Activated T-cell treated with anti-CD3 and anti-CD28 coated beads, Interleukin-2, amount 50 U/mL, for 48 hours (primary cell): ENCODE data around the gene TRIM9.
A peak's percentile ranks its signal among the peaks of the same experiment; 100 is the strongest.

Experiments
- DNase-seq, 2 experiments: peaks; one replicate each; pipeline ENCODE4 v3.0.0-alpha.2; 2020

TRIM9 gene

GRCh38 chr14:51094901-51095853, at the start of gene TRIM9:
Gene TRIM9, minus strand, starts transcription at chr14:51095105. Its CDS starts 166 bp downstream, at chr14:51094939.
- DNase-seq = peak; percentile 95 to 96

- DNase-seq = no peak
Measured at GRCh38 chr14:51140856-51141255, 46.0 kb upstream of the TRIM9 start.

- DNase-seq = no peak
Measured at GRCh38 chr14:51140338-51140737, 45.4 kb upstream of the TRIM9 start.

DNA sequence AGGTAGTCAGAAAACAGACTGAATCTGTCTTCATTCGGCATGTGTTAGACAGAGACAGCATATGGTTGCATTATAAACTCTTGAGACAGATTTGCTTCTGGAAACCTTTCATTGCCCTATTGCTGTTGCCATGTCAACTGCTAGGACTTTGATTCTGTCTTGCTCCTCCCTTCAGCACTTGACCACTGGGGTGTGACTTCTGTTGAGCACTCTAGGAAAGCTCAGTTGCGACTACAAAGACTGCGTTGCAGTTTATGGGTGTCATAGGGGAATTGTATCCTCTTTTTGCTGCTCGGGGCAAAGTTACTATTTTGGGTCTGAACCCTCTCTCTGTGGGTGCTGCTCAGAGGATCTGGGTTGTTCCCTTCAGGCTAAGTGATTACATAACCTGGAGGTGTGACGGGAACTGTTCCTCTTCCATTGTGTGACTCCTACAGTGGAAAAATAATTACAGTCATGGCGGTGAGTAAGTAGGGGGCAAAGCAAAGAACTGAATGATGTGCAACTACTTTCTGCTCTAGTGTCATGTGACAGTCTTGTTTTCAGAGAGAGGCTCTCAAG, 44.3 kb upstream of the TRIM9 start:
- no peak for DNase-seq

DNA sequence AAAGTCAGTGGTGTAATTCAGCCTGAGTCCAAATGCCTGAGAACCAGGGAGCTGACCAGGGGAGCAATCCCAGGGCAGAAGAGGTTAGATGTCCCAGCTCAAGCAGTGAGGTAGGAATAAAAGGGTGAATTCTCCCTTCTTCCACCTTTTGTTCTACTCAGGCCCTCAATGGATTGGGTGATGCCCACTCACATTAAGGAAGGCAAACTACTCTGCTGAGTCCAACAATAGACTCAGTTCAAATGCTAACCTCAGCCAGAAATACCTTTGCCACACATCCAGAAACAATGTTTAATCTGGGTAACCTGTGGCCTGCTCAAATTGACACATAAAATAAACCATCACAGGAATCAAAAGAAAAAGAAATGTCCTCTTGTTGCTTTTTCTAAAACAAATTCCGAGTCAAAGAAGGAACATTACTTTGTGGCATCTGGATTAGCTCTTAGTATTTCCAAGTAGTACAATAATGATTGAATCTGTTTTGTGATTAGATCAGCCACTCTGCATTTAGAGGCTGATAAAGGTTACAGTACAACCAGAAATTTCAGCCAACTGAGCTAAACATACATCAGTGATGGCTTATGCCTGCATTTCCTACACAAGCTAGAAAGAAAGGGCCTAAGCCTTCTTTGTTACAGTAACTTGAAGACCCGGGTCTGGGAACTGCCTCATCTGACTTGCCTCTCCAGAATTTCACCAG, 43.6 kb upstream of the TRIM9 start:
- DNase-seq = no peak

- DNase-seq = no peak
Measured at GRCh38 chr14:51131516-51131915, 36.6 kb upstream of the TRIM9 start.

GRCh38 chr14:51129130-51129529, 34.2 kb upstream of the TRIM9 start:
- DNase-seq = no peak

- DNase-seq = no peak
Measured at GRCh38 chr14:51124029-51124428, 29.1 kb upstream of the TRIM9 start.

- DNase-seq = no peak
Measured at GRCh38 chr14:51121096-51121495, 26.2 kb upstream of the TRIM9 start.

DNA sequence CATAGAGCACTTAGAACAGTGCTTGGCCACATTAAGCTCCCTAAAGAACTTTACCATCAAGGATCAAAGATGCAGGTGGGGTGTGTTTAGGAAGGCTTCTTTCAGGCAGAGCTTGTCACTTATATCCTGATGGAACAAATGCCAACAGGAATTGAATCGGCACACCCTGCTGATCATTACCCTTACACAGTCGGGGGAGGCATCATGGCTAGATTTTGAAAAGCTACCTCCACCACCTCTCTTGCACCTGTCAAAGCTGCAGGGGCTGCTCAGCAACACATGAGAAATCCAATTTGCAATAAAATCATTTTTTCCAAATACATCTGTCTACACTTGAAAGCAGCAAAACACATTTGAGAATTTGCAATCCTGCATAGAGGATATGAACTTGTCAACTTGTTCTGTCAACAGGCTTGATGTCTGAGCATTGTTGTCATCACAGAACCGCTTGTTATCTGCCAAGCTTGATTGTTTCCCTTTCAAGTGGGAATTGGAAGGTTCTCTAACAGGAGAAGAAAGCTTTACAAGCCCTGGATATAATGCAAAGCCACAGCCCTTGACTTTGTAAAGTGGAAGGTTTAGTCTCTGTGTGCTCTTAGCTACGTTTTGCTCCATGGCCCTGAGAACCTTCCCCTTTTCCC, 24.6 kb upstream of the TRIM9 start:
- DNase-seq = no peak

DNA sequence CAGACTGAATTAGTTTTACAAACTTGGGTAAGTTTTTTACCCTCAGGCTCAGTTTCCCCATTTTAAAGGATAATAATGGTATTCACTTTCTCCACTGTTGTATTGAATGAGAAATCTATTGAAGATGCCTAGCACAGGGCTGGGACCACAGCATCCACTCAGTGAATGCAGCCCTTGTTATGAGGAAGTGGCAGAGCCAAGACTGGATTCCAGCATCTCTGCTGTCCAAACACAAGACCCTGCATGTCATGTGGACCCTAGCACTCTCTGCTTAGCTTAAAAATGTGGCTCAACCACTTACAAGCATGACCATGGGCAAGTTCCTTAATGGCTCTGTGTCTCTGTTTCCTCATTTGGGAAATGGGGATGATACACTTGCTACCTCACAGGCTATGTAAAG, 24.1 kb upstream of the TRIM9 start:
- no peak for DNase-seq

DNA sequence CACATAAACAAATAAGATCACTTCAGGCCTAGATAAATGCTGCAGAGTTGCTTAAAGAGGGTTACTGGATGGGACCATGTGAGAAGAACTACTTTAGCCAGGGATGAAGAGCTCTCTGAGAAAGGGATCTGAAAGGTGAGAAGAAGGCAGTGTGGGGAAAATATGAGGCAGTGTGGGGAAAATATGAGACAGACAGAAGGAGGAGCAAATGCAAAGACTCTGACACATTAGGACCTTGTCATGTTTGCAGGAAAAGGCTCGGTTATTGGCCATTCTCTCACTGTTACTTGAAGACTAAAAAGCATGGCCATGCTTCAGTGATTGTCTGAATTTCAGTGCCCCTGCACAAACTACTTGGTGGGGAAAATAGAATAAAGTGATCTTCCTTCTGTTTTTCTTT, 22.7 kb upstream of the TRIM9 start:
- no peak for DNase-seq

- DNase-seq = no peak
Measured at GRCh38 chr14:51116682-51117081, 21.8 kb upstream of the TRIM9 start.

DNA sequence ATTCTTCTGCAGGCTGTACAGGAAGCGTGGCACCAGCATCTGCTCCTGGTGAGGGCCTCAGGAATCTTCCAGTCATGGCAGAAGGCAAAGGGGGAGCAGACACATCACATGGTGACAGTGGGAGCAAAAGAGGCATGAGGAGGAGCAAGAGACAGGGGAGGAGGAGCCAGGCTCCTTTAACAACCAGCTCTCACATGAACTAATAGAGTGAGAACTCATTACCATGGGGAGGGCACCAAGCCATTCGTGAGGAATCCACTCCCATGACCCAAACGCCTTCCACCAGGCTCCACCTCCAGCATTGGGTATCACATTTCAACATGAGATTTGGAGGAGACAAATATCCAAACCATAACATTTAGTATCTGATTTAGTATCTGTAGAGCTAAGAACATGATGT, 14.7 kb upstream of the TRIM9 start:
- DNase-seq = no peak

GRCh38 chr14:51107801-51108200, 12.9 kb upstream of the TRIM9 start:
- no peak for DNase-seq

GRCh38 chr14:51104467-51104866, 9.6 kb upstream of the TRIM9 start:
- no peak for DNase-seq

DNA sequence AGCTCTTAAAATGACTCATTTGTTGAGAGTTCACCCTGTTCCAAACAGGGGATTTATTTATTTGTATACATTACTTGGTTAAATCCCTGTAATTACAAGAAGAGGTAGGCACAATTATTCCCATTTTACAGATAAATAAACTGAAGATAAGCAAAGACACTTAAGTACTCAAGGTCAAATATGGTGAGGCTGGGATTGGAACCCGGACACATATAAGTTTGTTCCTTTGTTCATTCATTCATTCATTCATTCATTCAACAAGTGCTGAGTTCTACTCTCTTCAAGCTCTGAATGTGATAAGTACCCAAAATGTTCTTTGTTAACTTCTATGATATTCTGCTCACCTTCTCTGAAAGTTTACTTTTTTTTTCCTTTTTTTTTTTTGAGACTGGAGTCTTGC, 2.4 kb upstream of the TRIM9 start:
- no peak for DNase-seq

DNA sequence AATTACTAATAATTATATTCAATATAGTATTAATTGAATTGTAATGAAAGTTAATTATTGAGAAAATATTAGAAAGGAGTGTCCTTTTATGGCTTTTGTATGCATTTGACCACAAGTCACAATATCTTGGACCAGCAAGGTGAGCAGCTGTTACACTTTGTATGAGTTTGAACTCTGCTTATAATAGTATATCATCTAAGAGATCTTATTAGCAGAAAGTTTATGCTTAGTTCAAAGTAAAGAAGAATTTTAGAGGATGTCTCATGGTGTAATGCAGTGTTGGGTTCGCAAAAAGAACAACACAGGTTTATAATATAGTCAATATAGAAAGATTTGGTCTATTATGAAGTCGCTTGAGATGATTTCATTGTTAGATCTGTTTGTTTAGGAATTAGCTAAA, 2.0 kb upstream of the TRIM9 start:
- no peak for DNase-seq

GRCh38 chr14:51095854-51096823, 1.2 kb upstream of the TRIM9 start:
- peak in 1 of 2 experiments; percentile 49 for DNase-seq

DNA sequence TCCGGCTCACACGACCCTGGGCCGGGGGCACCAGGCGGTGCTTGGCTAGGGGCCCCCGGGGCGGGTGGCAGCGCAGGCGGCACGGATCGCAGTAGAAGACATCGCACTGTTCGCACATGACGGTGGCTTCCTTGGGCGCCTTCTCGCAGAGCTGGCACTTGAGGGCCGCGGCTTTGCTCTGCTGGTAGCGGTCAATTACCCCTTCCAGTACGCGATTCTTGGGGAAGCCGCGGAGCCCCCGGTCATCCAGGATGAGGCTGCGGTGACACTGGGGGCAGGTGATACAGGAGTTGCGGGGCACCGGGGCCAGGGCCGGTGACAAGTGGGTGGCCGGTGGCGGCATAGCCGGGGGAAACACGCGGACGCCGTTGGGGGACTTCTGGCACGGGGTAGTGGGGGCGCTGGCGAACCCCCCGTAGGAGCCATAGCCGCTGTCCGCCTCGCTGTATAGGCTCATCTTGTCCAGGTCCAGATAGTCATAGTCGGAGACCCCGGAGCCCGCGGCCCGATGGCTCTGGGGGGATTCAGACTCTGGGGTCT, 553 bp downstream of the TRIM9 start:
- DNase-seq = peak; percentile 50 to 62

DNA sequence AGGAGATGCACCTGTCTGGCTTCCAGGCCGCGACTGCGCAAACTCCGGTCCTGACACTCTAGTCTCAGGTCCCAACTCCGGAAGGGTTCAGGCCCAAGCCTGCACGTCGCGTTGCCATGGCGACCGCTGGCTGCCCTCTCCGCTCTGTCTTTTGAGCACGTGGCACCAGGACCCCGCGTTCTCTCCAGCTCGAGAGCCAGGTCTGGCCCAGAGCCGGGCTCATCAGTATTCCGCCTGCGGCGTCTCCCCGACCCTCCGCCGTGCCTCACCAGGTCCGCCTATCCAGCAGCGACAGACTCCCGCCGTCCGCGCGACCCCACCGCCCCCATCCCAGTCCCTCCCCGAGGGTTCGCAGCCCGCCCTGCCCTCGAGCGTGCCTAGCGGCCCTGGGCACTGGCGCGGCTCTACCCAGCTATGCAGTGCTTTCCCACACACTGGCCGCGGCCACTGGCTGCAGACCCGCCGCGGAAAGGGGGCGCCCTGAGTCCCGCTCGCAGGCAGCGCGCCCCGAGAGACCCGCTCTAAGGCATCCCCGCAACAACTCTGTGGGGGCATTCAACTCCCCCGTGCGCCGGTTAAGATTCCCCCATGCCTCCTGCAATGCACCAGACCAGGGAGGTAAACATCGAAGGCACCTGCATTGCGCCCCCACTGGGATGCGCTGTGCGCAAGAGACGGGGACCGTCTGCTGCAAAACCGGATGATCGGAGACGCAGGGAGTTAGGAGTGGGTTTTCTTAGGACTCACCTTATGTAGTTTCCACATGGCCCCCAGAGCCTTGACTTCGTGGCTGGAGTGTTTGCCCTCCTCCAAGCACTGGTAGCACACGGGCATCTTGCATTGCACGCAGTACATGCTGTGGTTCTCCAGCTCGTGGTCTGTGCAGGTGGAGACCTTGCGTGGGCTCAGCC, 1.3 kb downstream of the TRIM9 start:
- DNase-seq = peak; percentile 74 to 75
